ENCODE results near the gene POLR3C. TPM values are rescaled to one million over a fixed set of nuclear protein-coding genes. Genes with fewer than 3 reads are reported as not detected.

The POLR3C gene
- total and polyA plus RNA-seq, 2 experiments from 2014 or later = 15.1 to 23.9 TPM

DNA sequence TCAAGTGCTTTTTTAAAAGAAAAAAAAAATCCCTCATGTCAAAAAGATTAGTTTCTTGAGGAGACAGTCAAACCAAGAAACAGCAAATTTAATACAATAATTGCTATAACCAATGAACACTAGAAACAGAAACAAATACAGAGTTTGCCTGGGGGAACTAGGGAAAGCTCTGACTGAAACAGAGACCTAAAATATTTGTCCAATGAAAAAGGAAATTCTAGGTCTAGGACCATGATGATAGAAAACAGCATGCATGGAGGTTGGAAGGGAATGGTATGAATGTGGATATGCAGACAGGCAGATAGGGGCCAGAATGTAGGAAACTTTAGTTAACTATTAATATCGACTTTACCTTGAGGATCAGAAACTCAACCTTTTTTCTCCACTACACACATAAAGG lies 31.5 kb upstream of the POLR3C start:
- Histone ChIP-seq H3K79me2 (replicated peaks; ENCODE audit: insufficient read depth) (peaks cover 24% of the 10 kb centered on the region; the same call in 1 of the 2 replicates), H3K4me2 (no peak overlapping the region), H3K27ac (ENCODE audit: low read depth) (no peak overlapping the region), H3K27me3 (ENCODE audit: insufficient read depth) (no peaks in the 10 kb centered on the region), H3K9me2 (ENCODE audit: insufficient read depth) (no peaks in the 10 kb centered on the region), H3F3A (replicated peaks; ENCODE audit: low read depth) (no peaks in the 10 kb centered on the region), H3K4me3 (no peak overlapping the region), H3K36me3 (ENCODE audit: insufficient read depth) (peaks cover 4% of the 10 kb centered on the region), H2AFZ (no peak overlapping the region), H4K20me1 (replicated peaks; ENCODE audit: insufficient read depth) (no peaks in the 10 kb centered on the region), H3K4me1 (ENCODE audit: insufficient read depth) (no peaks in the 10 kb centered on the region)
- Mint-ChIP-seq H3K4me1 (no peaks in the 10 kb centered on the region), H3K9me3 (peaks cover 10% of the 10 kb centered on the region), H3K36me3 (ENCODE audit: low read depth) (peaks cover 27% of the 10 kb centered on the region), H3K4me3 (no peak overlapping the region), H3K27ac (no peak overlapping the region), H3K27me3 (ENCODE audit: insufficient read depth, low read depth, poor library complexity) (no peaks in the 10 kb centered on the region)
- DNase-seq (ENCODE audit: low spot score) (no peak), ATAC-seq (no peak)
- TF ChIP-seq ZNF462 (CRISPR knock-in tag; IDR thresholded peaks at IDR 0.05) (no peak), ZNF114 (CRISPR knock-in tag; IDR thresholded peaks at IDR 0.05) (no peak), ETS1 (IDR thresholded peaks at IDR 0.05) (no peak), STAT1 (IDR thresholded peaks at IDR 0.05; ENCODE audit: unreplicated experiment) (no peak), ZNF331 (CRISPR knock-in tag; IDR thresholded peaks at IDR 0.05; ENCODE audit: low read depth) (no peak), EZH2 (IDR thresholded peaks at IDR 0.05; ENCODE audit: low read depth, unreplicated experiment) (no peak), NANOG (IDR thresholded peaks at IDR 0.05; ENCODE audit: borderline replicate concordance) (no peak), EZH2phosphoT487 (IDR thresholded peaks at IDR 0.05; ENCODE audit: unreplicated experiment) (no peak), CTCF (conservative IDR thresholded peaks at IDR 0.05; ENCODE audit: low read depth in 2 of 2) (no peak), CREB1 (CRISPR knock-in tag; IDR thresholded peaks at IDR 0.05; ENCODE audit: low read depth) (no peak), JUNB (IDR thresholded peaks at IDR 0.05; ENCODE audit: unreplicated experiment) (no peak), POLR2AphosphoS5 (IDR thresholded peaks at IDR 0.05; ENCODE audit: low read depth) (no peak)
- TF ChIP-seq, protein P1, sequence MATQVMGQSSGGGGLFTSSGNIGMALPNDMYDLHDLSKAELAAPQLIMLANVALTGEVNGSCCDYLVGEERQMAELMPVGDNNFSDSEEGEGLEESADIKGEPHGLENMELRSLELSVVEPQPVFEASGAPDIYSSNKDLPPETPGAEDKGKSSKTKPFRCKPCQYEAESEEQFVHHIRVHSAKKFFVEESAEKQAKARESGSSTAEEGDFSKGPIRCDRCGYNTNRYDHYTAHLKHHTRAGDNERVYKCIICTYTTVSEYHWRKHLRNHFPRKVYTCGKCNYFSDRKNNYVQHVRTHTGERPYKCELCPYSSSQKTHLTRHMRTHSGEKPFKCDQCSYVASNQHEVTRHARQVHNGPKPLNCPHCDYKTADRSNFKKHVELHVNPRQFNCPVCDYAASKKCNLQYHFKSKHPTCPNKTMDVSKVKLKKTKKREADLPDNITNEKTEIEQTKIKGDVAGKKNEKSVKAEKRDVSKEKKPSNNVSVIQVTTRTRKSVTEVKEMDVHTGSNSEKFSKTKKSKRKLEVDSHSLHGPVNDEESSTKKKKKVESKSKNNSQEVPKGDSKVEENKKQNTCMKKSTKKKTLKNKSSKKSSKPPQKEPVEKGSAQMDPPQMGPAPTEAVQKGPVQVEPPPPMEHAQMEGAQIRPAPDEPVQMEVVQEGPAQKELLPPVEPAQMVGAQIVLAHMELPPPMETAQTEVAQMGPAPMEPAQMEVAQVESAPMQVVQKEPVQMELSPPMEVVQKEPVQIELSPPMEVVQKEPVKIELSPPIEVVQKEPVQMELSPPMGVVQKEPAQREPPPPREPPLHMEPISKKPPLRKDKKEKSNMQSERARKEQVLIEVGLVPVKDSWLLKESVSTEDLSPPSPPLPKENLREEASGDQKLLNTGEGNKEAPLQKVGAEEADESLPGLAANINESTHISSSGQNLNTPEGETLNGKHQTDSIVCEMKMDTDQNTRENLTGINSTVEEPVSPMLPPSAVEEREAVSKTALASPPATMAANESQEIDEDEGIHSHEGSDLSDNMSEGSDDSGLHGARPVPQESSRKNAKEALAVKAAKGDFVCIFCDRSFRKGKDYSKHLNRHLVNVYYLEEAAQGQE (IDR thresholded peaks at IDR 0.05; ENCODE audit: unreplicated experiment) = no peak

All from GM23338 (cell line).